ENCODE measurements around the gene THBD. TPM values are rescaled to one million over a fixed set of nuclear protein-coding genes. Genes with fewer than 3 reads are reported as not detected.

Gene THBD
- total RNA-seq, 2 donors from 2014 or later = 2.3 to 6.3 TPM

DNA sequence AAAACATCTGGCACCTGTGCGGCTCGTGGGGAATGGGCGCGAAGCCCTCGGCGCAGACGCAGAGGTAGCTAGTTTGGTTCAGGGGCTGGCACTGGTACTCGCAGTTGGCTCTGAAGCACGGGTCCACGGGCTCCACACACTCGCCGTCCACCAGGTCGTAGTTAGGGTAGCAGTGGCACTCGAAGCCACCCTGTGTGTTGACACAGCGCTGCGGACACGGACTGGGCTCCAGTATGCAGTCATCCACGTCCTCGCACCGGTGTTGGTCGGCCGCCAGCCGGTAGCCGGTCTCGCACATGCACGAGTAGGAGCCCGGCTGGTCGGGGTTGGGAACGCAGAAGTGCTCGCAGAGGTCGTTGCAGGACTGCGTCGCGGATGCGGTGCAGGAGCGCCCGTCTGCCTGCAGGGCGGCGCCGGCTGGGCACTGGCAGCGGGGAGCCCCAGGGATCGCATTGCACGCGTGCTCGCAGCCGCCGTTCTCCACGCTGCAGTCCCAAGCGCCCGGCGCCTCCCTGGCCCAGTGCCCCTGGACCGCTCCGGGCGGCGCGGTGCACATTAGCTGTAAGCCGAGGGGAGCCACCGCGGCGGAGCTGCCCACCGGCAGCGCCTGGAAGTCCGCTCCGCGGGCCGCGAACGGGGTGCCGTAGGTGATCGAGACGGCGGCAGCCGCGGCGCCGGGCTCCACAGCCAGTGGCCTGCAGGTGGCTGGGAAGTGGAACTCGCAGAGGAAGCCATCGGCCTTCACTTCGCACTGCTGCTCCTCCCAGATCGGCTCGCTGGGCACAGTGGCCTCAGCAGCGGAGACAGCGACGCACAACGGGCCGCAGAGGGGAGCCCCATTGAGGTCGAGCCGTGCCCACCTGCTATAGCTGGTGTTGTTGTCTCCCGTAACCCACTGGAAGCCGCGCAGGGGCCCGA lies 930 bp downstream of the THBD start:
- intact Hi-C loops (cut with DNase I) = loop anchor here (10.0 kb wide), 1 partner anchor 156 kb away; no protein-coding TSS in a partner anchor
- H3K27ac ChIP-seq = peak overlapping the region; percentile 63
- peaks cover 6% of the 10 kb centered on the region for H3K4me1 ChIP-seq
- peaks cover 53% of the 10 kb centered on the region for H3K27me3 ChIP-seq
- no peaks in the 10 kb centered on the region for H3K36me3 ChIP-seq
- peak; percentile 32 for DNase-seq
- TF ChIP-seq, protein P1, sequence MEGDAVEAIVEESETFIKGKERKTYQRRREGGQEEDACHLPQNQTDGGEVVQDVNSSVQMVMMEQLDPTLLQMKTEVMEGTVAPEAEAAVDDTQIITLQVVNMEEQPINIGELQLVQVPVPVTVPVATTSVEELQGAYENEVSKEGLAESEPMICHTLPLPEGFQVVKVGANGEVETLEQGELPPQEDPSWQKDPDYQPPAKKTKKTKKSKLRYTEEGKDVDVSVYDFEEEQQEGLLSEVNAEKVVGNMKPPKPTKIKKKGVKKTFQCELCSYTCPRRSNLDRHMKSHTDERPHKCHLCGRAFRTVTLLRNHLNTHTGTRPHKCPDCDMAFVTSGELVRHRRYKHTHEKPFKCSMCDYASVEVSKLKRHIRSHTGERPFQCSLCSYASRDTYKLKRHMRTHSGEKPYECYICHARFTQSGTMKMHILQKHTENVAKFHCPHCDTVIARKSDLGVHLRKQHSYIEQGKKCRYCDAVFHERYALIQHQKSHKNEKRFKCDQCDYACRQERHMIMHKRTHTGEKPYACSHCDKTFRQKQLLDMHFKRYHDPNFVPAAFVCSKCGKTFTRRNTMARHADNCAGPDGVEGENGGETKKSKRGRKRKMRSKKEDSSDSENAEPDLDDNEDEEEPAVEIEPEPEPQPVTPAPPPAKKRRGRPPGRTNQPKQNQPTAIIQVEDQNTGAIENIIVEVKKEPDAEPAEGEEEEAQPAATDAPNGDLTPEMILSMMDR (IDR thresholded peaks at IDR 0.05) = peak; percentile 25
- H3K4me3 ChIP-seq = peak overlapping the region; percentile 33
- peak overlapping the region in 1 of 2 donors; percentile 50 for H3K9ac ChIP-seq (ENCODE audit: low read depth in 2 of 2, low read length in 2 of 2)
- H3K9me3 ChIP-seq = no peaks in the 10 kb centered on the region

DNA sequence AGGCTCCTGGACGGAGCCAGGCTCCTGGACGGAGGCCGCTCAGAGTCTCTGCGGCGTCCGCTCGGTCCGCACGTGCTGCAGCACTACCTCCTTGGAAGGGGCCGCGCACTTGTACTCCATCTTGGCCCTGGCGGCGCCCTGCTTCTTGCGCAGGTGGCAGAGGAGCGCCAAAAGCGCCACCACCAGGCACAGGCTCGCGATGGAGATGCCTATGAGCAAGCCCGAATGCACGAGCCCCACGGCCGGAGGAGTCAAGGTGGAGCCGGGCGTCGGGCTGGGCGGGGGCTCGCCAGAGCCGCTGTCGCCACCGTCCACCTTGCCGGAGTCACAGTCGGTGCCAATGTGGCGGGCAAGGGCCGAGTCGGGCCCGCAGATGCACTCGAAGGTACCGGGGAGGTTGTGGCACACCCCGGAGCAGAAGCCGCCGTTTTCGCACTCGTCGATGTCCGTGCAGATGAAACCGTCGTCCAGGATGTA lies 1.7 kb downstream of the THBD start:
- DNase-seq = no peak
- Histone ChIP-seq H3K9ac (ENCODE audit: low read depth in 2 of 2, low read length in 2 of 2) (no peak overlapping the region), H3K27me3 (peaks cover 53% of the 10 kb centered on the region), H3K4me3 (peak overlapping the region; percentile 33), H3K27ac (no peak overlapping the region), H3K36me3 (no peaks in the 10 kb centered on the region), H3K4me1 (peaks cover 6% of the 10 kb centered on the region), H3K9me3 (no peaks in the 10 kb centered on the region)
- TF ChIP-seq, protein P1 (IDR thresholded peaks at IDR 0.05) = no peak
- intact Hi-C loops (cut with DNase I) = loop anchor here (10.0 kb wide), 1 partner anchor 157 kb away; no protein-coding TSS in a partner anchor

DNA sequence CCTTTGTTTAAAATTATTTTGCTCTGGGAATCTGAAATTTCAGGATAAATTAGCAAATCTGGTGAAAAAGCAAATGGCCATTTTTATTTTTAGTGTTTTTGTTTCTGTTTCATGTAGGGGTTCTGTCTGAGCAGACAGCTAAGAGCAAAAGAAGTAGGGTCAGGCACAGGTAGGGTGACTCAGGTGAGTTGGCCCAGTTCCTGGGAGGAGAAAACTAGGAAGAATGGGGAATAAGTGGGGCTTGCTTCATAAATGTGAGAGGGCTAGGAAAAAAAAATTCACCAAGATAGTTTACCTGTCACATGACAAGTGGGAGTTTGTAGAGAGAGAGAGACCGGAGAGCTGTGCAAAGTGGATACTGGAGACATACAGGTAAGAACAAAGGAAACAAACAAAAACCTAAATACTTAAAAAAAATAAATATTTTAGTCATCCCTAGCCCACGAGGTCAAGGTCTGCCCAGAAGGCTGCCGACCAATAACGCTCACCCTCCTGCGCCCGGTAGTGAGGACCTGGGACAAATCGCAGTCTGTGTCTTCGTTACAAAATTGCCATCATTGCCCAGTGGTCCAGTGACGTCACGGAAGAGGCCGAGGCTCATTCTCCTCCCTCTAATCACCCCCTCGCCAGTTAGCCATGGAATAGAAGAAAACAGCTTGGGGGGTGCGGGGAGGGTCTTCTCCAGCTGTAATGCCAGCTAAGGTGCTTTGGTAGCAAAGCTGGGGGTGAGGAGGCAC lies 2.3 kb downstream of the THBD start:
- H3K27me3 ChIP-seq = peaks cover 53% of the 10 kb centered on the region
- no peak for DNase-seq
- H3K27ac ChIP-seq = no peak overlapping the region
- intact Hi-C loops (cut with DNase I) = loop anchor here (10.0 kb wide), 1 partner anchor 158 kb away; no protein-coding TSS in a partner anchor
- no peak overlapping the region for H3K4me3 ChIP-seq
- H3K36me3 ChIP-seq = no peaks in the 10 kb centered on the region
- TF ChIP-seq, protein P1 (IDR thresholded peaks at IDR 0.05) = no peak
- H3K9ac ChIP-seq (ENCODE audit: low read depth in 2 of 2, low read length in 2 of 2) = no peak overlapping the region
- H3K4me1 ChIP-seq = peaks cover 6% of the 10 kb centered on the region
- H3K9me3 ChIP-seq = no peaks in the 10 kb centered on the region

DNA sequence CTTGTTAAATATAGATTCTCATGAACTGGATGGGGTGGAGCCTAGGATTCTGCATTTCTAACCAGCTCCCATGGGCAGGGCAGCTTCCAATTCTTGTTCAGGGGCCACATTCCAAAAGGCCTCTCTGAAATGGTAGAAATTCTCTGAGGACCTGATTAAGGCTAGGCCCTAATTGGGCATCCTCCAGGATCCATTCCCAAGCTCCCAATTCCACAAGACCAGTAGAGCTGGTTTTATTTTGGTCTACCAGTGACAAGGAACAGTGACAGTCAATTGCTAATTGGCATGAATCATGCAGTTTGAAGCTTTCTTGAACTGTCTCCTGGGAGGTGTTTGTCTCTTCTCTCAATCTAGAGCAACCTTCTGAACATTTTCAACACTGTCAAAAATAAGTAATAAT lies 3.0 kb downstream of the THBD start:
- no peak for DNase-seq
- Histone ChIP-seq H3K4me1 (peaks cover 6% of the 10 kb centered on the region), H3K36me3 (no peaks in the 10 kb centered on the region), H3K9ac (ENCODE audit: low read depth in 2 of 2, low read length in 2 of 2) (no peak overlapping the region), H3K9me3 (no peaks in the 10 kb centered on the region), H3K4me3 (no peak overlapping the region), H3K27me3 (peaks cover 46% of the 10 kb centered on the region), H3K27ac (no peak overlapping the region)
- TF ChIP-seq, protein P1 (IDR thresholded peaks at IDR 0.05) = no peak
- intact Hi-C loops (cut with DNase I) = loop anchor here (10.0 kb wide), 1 partner anchor 158 kb away; no protein-coding TSS in a partner anchor

DNA sequence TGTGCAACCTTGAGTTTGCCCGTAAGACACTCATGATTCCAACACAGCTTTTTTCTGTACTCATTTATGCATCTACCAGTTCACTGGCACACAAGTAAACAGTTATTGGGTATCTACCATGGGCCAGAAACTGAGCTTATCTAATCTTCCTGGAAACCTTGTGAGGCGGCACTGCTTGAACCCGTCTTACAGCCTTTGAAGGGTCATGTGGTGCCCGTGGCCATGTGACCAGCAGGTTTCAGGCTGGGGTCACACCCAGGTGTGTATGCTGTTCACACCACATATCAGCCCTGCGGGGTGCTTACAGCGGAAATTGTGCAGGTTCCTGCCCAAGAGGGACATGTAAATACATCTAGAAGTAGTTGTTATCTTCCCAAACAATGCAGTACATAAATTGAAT lies 6.1 kb downstream of the THBD start:
- Histone ChIP-seq H3K4me3 (no peak overlapping the region), H3K9me3 (no peaks in the 10 kb centered on the region), H3K27ac (no peak overlapping the region), H3K9ac (ENCODE audit: low read depth in 2 of 2, low read length in 2 of 2) (no peak overlapping the region), H3K4me1 (peaks cover 2% of the 10 kb centered on the region), H3K36me3 (no peaks in the 10 kb centered on the region), H3K27me3 (peaks cover 17% of the 10 kb centered on the region)
- intact Hi-C loops (cut with DNase I) = loop anchor here (10.0 kb wide), 1 partner anchor 161 kb away; no protein-coding TSS in a partner anchor
- TF ChIP-seq, protein P1 (IDR thresholded peaks at IDR 0.05) = no peak
- peak; percentile 24 for DNase-seq

Data from colonic mucosa (tissue), 4 donors.